Colon (tissue), 2 donors: ENCODE data around the gene FAM20A.

Experiments
- FAIRE-seq: peaks from 2 replicates; lab custom pipeline; 2012; peaks lifted over from hg19 to GRCh38; lab: Jason Lieb, UNC
- donor health status: control.
- donor health status: control.

Gene FAM20A

GRCh38 chr17:68565661-68566441 is 35.3 kb downstream of the FAM20A start:
- FAIRE-seq, result no peak

- no peak for FAIRE-seq
These were observed 36.6 kb downstream of the FAM20A start for GRCh38 chr17:68564415-68565111.

GRCh38 chr17:68562736-68563135 is 38.4 kb downstream of the FAM20A start:
- no peak for FAIRE-seq

- FAIRE-seq, result no peak
These were observed 40.0 kb downstream of the FAM20A start for GRCh38 chr17:68560966-68561720.

GRCh38 chr17:68559316-68559715 is 41.9 kb downstream of the FAM20A start:
- FAIRE-seq, result no peak

- no peak for FAIRE-seq
These were observed 44.6 kb downstream of the FAM20A start for GRCh38 chr17:68556551-68556950.

- no peak for FAIRE-seq
These were observed 56.9 kb downstream of the FAM20A start for GRCh38 chr17:68544111-68544915.

- no peak for FAIRE-seq
These were observed 58.3 kb downstream of the FAM20A start for GRCh38 chr17:68542698-68543463.

GRCh38 chr17:68541816-68542215 is 59.4 kb downstream of the FAM20A start:
- FAIRE-seq, result no peak

- no peak for FAIRE-seq
These were observed 60.2 kb downstream of the FAM20A start for GRCh38 chr17:68540981-68541380.

GRCh38 chr17:68539548-68540467 is 61.4 kb downstream of the FAM20A start:
- FAIRE-seq, result no peak

GRCh38 chr17:68535922-68536321 is 65.2 kb downstream of the FAM20A start:
- no peak for FAIRE-seq

- no peak for FAIRE-seq
These were observed 66.5 kb downstream of the FAM20A start for GRCh38 chr17:68534695-68535088.

GRCh38 chr17:68533887-68534694 is 67.1 kb downstream of the FAM20A start:
- no peak for FAIRE-seq

GRCh38 chr17:68532826-68533225 is 68.3 kb downstream of the FAM20A start:
- no peak for FAIRE-seq

GRCh38 chr17:68531252-68531651 is 69.9 kb downstream of the FAM20A start:
- FAIRE-seq, result no peak

- no peak for FAIRE-seq
These were observed 73.9 kb downstream of the FAM20A start for GRCh38 chr17:68527314-68527713.

- no peak for FAIRE-seq
These were observed 74.6 kb downstream of the FAM20A start for GRCh38 chr17:68526548-68526947.

GRCh38 chr17:68522266-68522665 is 78.9 kb downstream of the FAM20A start:
- FAIRE-seq, result no peak
